HUES64 (cell line): ENCODE data around the gene DIP2C.

ENCODE experiments used
- H3K27ac ChIP-seq: 2 replicates; pipeline ENCODE4 v1.7.0; 2013; ENCODE audit warnings: low read depth, low read length, inconsistent platforms
- H3K27me3 ChIP-seq: 2 replicates; pipeline ENCODE4 v1.6.1; 2013; ENCODE audit warnings: mild to moderate bottlenecking, low read length; ENCODE audit not compliant: insufficient read depth
- H3K36me3 ChIP-seq: 2 replicates; pipeline ENCODE4 v1.6.1; 2013; ENCODE audit warnings: mild to moderate bottlenecking, low read length; ENCODE audit not compliant: insufficient read depth
- H3K4me1 ChIP-seq: 2 replicates; pipeline ENCODE4 v1.6.1; 2013; ENCODE audit warnings: mild to moderate bottlenecking, low read length, moderate library complexity; ENCODE audit not compliant: insufficient read depth
- H3K4me3 ChIP-seq: 2 replicates; pipeline ENCODE4 v1.5.1; 2013; ENCODE audit warnings: mild to moderate bottlenecking, low read length, moderate library complexity
- H3K9ac ChIP-seq: 2 replicates; pipeline ENCODE4 v1.6.1; 2013; ENCODE audit warnings: mild to moderate bottlenecking, low read depth, low read length
- H3K9me3 ChIP-seq: 2 replicates; pipeline ENCODE4 v1.6.1; 2013; ENCODE audit warnings: low read depth, low read length; ENCODE audit not compliant: insufficient read depth
- WGBS: fragments of 150-250, 120-280 bp; methylation state at CpG from one replicate; pipeline ENCODE4 v1.1.7; 2013; ENCODE audit warnings: missing lambda C conversion rate; 5-methylcytosine and 5-hydroxymethylcytosine counted together

DIP2C gene

DNA sequence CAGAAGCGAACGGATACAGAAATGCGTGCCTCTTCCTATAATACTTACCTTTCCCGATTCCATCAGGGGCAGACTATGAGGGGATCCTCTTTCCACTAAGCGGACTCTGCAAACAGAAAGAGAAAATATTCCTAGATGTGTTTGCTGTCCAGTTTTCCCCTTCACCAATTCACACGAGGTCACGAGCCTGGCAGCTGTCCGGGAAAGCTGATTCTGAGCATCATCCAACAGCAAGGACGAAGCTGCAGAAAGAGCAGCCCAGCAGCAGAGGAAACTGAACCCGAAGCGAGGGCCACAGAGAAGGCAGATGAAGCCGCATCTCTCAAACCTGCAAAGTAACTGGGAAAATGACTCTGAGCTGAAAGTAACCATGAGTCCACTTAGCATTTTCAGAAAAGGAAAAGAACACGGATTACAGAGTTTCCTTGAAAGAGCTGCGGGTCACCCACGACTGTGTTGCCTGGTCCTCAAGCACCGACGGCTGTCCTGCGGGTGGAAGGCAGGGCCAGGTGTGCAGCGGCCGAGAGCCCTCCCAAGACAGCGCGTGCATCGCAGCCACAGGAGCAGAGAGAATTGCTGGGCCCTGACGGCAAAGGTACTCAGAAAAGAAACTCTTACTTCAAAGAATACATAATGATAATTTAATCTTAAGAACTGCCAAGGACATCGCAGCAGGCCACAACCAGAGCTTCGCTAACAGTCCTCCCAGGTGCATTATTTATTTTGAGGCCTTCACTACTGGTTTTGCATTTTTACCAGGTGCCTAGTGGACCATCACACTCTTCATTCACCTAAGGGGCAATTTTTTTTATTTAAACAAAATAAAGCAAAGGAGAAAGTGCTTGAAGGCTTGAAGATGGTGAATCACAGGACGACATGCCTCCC is 400.9 kb downstream of the DIP2C start:
- H3K9ac ChIP-seq, result no peak overlapping the region
- WGBS, result 91% methylated on average over 27 of the region's 27 CpGs

DNA sequence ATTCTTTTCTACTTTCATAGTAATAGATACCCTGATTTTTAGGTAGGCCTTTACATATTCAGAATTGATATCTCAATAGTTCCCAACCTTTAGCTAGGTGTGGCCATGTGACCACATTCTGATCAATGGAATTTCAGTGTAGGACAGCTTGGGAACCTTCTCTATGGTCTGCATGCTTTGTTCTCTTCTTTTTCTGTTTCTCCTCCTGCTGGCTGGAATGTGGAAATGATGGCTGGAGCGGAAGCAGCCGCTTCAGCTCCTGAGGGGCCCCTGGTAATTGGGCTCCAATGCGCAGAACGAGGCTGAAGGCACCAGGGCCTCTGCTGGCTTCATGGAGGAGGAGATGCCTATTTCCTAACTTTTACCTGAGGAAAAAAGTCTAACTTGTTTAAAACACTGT is 401.7 kb downstream of the DIP2C start:
- H3K27me3 ChIP-seq, result no peaks in the 10 kb centered on the region
- WGBS, result 60% methylated on average over 4 of the region's 4 CpGs
- H3K9me3 ChIP-seq, result no peaks in the 10 kb centered on the region
- H3K36me3 ChIP-seq, result no peaks in the 10 kb centered on the region
- no peaks in the 10 kb centered on the region for H3K4me1 ChIP-seq
- H3K4me3 ChIP-seq, result no peak overlapping the region
- H3K9ac ChIP-seq, result no peak overlapping the region
- H3K27ac ChIP-seq, result no peak overlapping the region

More for the DNA sequence above, 400.9 kb downstream of the DIP2C start:
- Histone ChIP-seq H3K9me3 (no peaks in the 10 kb centered on the region), H3K4me3 (no peak overlapping the region), H3K4me1 (no peaks in the 10 kb centered on the region), H3K36me3 (no peaks in the 10 kb centered on the region), H3K27me3 (no peaks in the 10 kb centered on the region), H3K27ac (no peak overlapping the region)

DNA sequence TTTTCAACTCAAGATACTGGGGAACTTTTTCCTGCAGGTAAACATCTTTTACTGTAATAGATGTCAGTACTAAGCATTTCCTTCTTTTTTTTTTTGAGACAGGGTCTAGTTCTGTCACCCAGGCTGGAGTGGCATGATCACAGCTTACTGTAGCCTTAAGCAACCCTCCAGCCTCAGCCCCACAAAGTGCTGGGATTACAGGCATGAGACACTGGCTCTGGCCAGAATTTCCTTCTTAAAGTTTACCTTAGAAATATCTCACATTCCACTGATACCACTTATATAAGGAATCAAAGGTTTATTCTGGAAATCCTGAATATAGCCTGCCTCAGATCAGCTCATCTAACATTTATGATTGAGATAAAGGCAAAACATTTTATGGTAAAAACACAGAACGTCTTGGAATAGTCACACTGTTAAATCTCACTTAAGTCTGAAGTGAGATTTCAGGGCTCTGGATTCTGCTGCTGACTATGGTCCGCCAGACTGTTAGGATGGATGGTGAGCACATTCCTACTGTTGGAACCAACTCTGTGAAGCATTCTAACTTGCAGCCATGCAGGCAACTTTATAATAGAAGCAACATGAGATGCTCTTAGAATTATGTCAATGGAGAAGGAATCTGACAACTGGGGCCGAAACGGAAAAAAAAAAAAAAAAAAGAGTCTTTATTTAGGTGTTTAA is 402.3 kb downstream of the DIP2C start:
- no peak overlapping the region for H3K4me3 ChIP-seq
- no peaks in the 10 kb centered on the region for H3K36me3 ChIP-seq
- WGBS, result 95% methylated on average over 4 of the region's 4 CpGs
- no peaks in the 10 kb centered on the region for H3K27me3 ChIP-seq
- H3K9me3 ChIP-seq, result no peaks in the 10 kb centered on the region
- no peak overlapping the region for H3K9ac ChIP-seq
- H3K4me1 ChIP-seq, result no peaks in the 10 kb centered on the region
- H3K27ac ChIP-seq, result no peak overlapping the region

DNA sequence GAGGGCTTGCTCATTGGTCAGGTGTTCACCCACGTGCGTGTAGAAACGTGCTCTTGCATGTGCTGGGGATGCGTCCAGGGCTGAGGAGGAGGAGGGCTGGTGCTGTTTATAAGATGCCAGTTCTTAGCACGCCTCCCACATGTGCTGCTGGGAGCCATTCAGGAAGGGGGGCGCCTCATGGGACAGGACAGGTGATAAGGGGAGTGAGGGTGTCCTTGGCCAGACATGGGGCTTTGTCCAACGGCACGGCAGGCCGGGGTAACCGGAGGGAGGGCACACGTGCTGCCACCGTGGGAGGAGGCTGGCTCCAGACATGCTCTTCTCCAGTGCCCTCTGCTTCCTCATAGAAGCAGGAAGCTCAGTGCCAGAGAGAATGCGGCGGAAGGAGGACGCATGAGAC is 404.3 kb downstream of the DIP2C start:
- Histone ChIP-seq H3K9me3 (no peaks in the 10 kb centered on the region), H3K27me3 (no peaks in the 10 kb centered on the region), H3K36me3 (peaks cover 8% of the 10 kb centered on the region; the same call in 1 of the 2 replicates), H3K27ac (no peak overlapping the region), H3K4me3 (no peak overlapping the region), H3K9ac (no peak overlapping the region), H3K4me1 (no peaks in the 10 kb centered on the region)
- WGBS, result 89% methylated on average over 15 of the region's 15 CpGs

DNA sequence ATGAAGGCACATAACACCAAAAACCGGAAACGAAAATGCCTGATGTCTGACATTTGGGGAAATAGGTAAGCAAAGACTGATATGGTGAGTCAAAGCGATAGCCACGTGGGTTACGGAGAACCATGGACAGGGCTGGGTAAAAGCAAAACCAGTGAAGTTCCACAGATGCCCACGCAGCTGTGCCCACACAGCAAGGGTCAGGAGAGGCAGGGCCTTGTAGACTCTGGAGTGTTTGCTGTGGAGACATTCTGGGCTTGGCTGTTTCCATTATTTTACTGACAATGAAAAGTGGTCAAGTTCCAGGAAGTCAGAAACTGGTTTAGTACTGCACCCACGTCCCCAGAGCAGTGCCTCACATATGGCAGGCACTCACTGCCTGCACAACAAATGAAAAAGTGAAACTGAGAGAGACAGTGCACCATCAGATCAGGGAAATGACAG is 405.5 kb downstream of the DIP2C start:
- H3K9me3 ChIP-seq, result no peaks in the 10 kb centered on the region
- no peak overlapping the region for H3K4me3 ChIP-seq
- no peaks in the 10 kb centered on the region for H3K27me3 ChIP-seq
- 94% methylated on average over 7 of the region's 7 CpGs for WGBS
- H3K9ac ChIP-seq, result no peak overlapping the region
- peaks cover 8% of the 10 kb centered on the region; the same call in 1 of the 2 replicates for H3K36me3 ChIP-seq
- H3K4me1 ChIP-seq, result no peaks in the 10 kb centered on the region
- no peak overlapping the region for H3K27ac ChIP-seq

DNA sequence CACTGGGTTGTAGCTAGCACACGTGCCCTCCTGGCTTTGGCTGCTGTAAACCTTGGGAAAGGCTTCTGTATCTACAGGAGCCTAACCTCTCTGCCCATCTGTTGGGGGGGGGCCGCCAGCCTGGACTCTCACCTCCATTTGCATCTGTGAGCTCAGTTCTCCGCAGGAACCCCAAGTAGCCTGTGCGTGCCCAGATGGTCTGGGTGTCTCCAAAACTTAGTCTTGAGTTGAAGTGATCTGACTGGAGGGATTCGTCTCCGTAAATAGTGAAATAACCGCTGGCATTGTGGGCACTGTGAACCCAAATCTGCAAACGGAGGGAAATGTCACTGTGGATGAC is 406.4 kb downstream of the DIP2C start:
- H3K9ac ChIP-seq, result no peak overlapping the region
- 81% methylated on average over 8 of the region's 8 CpGs for WGBS
- H3K4me1 ChIP-seq, result no peaks in the 10 kb centered on the region
- no peak overlapping the region for H3K27ac ChIP-seq
- peaks cover 8% of the 10 kb centered on the region; the same call in 1 of the 2 replicates for H3K36me3 ChIP-seq
- H3K4me3 ChIP-seq, result no peak overlapping the region
- no peaks in the 10 kb centered on the region for H3K27me3 ChIP-seq
- no peaks in the 10 kb centered on the region for H3K9me3 ChIP-seq

DNA sequence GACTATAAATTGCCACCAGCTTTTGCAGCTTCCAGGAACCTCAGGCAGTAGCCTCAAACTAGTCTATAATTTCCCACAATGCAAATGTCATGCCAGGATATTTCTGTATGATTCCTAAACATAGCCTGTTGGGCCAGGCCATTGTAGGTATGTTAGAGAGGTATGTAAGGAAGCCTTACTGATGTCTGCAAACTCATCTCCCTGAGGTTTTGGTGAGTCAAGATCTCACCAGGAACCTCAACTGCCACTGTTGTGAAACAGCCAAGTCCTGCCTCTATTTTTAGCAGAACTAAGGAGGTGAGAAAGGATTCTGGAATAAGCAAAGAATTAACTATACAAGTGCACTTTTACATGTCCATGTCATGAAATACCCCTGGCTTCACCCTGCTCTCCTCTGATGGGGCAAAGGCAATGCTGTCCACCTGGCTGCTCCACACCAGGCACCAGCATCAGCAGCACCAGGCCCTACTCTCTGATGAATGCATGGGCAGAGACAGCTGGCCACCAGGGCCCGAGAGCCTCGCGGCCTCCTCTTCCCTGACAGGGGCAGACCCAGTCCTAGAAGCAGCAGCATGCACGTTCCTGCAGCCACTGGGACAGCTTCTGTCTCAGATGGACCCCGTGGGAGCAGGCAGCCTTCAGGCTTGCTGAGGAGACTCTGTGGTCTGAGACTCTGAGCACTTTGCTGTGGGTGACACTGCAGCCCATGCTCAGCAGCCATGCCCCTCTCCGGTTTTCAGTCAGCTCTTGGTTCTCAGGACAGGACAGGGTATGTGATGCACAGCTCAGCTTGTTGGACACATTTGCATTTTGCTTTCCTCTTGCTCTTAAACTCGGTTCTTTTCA is 407.0 kb downstream of the DIP2C start:
- H3K27me3 ChIP-seq, result no peaks in the 10 kb centered on the region
- H3K36me3 ChIP-seq, result peaks cover 8% of the 10 kb centered on the region; the same call in 1 of the 2 replicates
- no peak overlapping the region for H3K4me3 ChIP-seq
- H3K9me3 ChIP-seq, result no peaks in the 10 kb centered on the region
- no peaks in the 10 kb centered on the region for H3K4me1 ChIP-seq
- H3K9ac ChIP-seq, result no peak overlapping the region
- no peak overlapping the region for H3K27ac ChIP-seq
- 85% methylated on average over 7 of the region's 7 CpGs for WGBS

DNA sequence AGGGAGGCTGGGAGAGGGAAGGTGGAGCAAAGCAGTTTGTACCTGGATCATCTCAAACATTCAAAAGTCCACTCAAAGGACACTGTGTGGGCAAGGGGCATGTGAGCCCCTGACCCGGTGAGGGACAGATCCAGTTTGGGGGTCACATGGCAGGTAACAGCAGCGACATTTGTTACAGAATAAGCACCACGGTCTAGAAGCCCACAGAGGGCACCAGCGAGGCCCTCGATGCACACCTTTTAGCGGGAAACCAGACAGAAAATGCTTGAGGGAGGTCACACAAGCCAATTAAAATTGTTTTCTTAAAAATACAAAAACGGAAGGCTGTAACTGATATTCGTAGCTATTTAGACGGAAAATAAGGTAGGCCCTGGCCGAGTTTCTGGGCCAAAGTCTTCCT is 409.8 kb downstream of the DIP2C start:
- Histone ChIP-seq H3K27me3 (no peaks in the 10 kb centered on the region), H3K27ac (no peak overlapping the region), H3K4me1 (no peaks in the 10 kb centered on the region), H3K9ac (no peak overlapping the region), H3K9me3 (no peaks in the 10 kb centered on the region), H3K4me3 (no peak overlapping the region), H3K36me3 (peaks cover 8% of the 10 kb centered on the region; the same call in 1 of the 2 replicates)
- WGBS, result 87% methylated on average over 10 of the region's 10 CpGs

DNA sequence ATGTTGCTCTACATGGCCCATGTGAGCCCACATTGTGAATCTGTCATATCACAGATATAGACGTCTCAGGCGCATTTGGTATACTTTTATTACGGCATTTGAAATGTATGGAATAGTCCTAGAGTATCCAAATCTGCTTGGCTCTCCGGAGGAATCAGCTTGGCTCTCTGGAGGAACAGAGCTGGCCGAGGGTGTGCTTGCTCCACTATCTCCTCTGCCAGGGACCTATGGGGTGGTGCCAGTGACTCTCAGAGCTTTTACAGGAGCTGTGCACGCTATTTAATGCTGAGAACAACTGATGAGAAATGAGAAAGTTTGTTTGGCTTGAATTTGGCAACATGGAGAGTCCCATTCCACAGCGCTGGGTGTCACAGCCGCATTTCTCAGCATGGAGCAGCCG is 410.2 kb downstream of the DIP2C start:
- Histone ChIP-seq H3K9me3 (no peaks in the 10 kb centered on the region), H3K27ac (no peak overlapping the region), H3K9ac (no peak overlapping the region), H3K4me3 (no peak overlapping the region), H3K4me1 (no peaks in the 10 kb centered on the region), H3K27me3 (no peaks in the 10 kb centered on the region), H3K36me3 (peaks cover 8% of the 10 kb centered on the region; the same call in 1 of the 2 replicates)
- WGBS, result 96% methylated on average over 9 of the region's 9 CpGs

DNA sequence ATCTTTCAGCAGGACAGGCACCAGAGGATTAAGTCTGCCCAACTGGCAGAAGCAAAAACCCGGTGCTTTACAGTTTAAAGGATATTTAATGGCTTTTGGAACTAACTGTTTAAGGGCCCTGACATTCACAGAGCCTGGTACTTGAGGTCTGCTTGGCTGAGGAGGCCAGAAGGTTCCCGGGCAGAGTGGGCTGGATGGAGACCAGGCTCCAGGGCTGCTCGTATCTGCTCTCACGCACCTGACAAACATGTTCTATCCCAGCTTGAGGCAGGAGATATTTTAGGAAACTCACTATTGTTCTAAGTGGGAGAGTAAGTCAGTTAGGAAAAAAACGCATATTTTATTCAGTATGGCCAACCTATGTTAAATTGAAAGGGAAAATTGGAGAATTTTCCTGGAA is 410.8 kb downstream of the DIP2C start:
- Histone ChIP-seq H3K27me3 (no peaks in the 10 kb centered on the region), H3K9ac (no peak overlapping the region), H3K4me3 (no peak overlapping the region), H3K9me3 (no peaks in the 10 kb centered on the region), H3K36me3 (peaks cover 8% of the 10 kb centered on the region; the same call in 1 of the 2 replicates), H3K4me1 (no peaks in the 10 kb centered on the region), H3K27ac (no peak overlapping the region)
- 98% methylated on average over 5 of the region's 5 CpGs for WGBS

DNA sequence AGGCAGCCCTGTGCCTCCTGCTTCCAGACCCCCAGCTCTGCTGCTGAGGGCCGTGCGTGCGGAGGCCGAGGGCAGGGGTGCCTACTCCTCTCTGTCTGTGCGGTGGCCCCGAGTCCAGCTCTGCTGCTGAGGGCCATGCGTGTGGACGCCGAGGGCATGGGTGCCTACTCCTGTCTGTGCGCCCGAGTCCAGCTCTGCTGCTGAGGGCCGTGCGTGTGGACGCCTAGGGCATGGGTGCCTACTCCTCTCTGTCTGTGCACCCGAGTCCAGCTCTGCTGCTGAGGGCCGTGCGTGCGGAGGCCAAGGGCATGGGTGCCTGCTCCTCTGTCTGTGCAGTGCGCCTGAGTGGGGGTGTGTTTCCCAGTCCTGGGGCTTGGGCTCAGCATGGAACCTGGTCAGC is 411.5 kb downstream of the DIP2C start:
- Histone ChIP-seq H3K9me3 (no peaks in the 10 kb centered on the region), H3K36me3 (peaks cover 8% of the 10 kb centered on the region; the same call in 1 of the 2 replicates)
- WGBS, result 96% methylated on average over 19 of the region's 19 CpGs

More for the DNA sequence above, 411.5 kb downstream of the DIP2C start:
- Histone ChIP-seq H3K4me1 (no peaks in the 10 kb centered on the region), H3K9ac (no peak overlapping the region), H3K27me3 (no peaks in the 10 kb centered on the region), H3K27ac (no peak overlapping the region), H3K4me3 (no peak overlapping the region)
